GM12878 (cell line): ENCODE results near the gene SCAP. TPM values are rescaled to one million over a fixed set of nuclear protein-coding genes. Genes with fewer than 3 reads are reported as not detected.
A peak's percentile ranks its signal among the peaks of the same experiment; 100 is the strongest.

Source experiments
- ATF3 ChIP-seq: IDR thresholded peaks from 2 replicates; pipeline ENCODE4 v1.6.1; 2011; ENCODE audit warnings: low read depth, mild to moderate bottlenecking, low read length, moderate library complexity, borderline replicate concordance; ENCODE audit errors: extremely low read depth
- CBFB ChIP-seq: IDR thresholded peaks from 2 replicates; pipeline ENCODE4 v1.6.1; 2016; ENCODE audit warnings: antibody characterized with exemption, low read depth
- CTCF ChIP-seq, 3 experiments: IDR thresholded peaks in 2 of 3; conservative IDR thresholded peaks in 1 of 3; 2 replicates each; pipeline ENCODE4 v1.5.1; 2011; ENCODE audit warnings: low read depth in 3 of 3, low read length in 3 of 3, mild to moderate bottlenecking in 3 of 3, control low read depth in 2 of 3, moderate library complexity in 2 of 3, inconsistent platforms in 1 of 3, mixed read lengths in 1 of 3; ENCODE audit not compliant: control insufficient read depth in 2 of 3, insufficient read depth in 1 of 3; ENCODE audit errors: extremely low read depth in 1 of 3
- DPF2 ChIP-seq: fragments of 450-650 bp; IDR thresholded peaks from 2 replicates; pipeline ENCODE4 v1.6.1; 2017; ENCODE audit warnings: mild to moderate bottlenecking
- EGR1 ChIP-seq, 2 experiments: IDR thresholded peaks; 1 replicate in 1 of 2; 2 replicates in 1 of 2; pipeline ENCODE4 v1.6.1; 2011 to 2012; ENCODE audit warnings: low read depth in 2 of 2, low read length in 2 of 2, borderline replicate concordance in 1 of 2, mild to moderate bottlenecking in 1 of 2, moderate library complexity in 1 of 2
- KAT2A ChIP-seq: conservative IDR thresholded peaks from 2 replicates; pipeline ENCODE4 v1.6.1; 2011; ENCODE audit warnings: low read depth, low read length; ENCODE audit not compliant: control insufficient read depth
- MAX ChIP-seq: IDR thresholded peaks from 2 replicates; pipeline ENCODE4 v1.6.1; 2012; ENCODE audit warnings: low read depth, low read length, improper control_type of control experiment
- NBN ChIP-seq: fragments of 450-650 bp; IDR thresholded peaks from 2 replicates; pipeline ENCODE4 v1.6.1; 2016
- NR2C2 ChIP-seq: IDR thresholded peaks from 2 replicates; pipeline ENCODE4 v1.6.1; 2011; ENCODE audit warnings: borderline replicate concordance, low read depth; ENCODE audit not compliant: control insufficient read depth, insufficient read length
- NR2F1 ChIP-seq: fragments of 450-650 bp; conservative IDR thresholded peaks from 2 replicates; pipeline ENCODE4 v1.6.1; 2017; ENCODE audit warnings: mild to moderate bottlenecking
- POLR2A ChIP-seq: IDR thresholded peaks from 2 replicates; pipeline ENCODE4 v1.6.1; 2011; ENCODE audit warnings: low read depth, mild to moderate bottlenecking, low read length
- RAD51 ChIP-seq: fragments of 450-650 bp; IDR thresholded peaks from 2 replicates; pipeline ENCODE4 v1.6.1; 2016; ENCODE audit warnings: moderate library complexity, mild to moderate bottlenecking, inconsistent platforms
- SPI1 ChIP-seq: IDR thresholded peaks from 2 replicates; pipeline ENCODE4 v1.6.1; 2011; ENCODE audit warnings: low read depth, mild to moderate bottlenecking, low read length, moderate library complexity, borderline replicate concordance; ENCODE audit not compliant: insufficient read depth
- SREBF1 ChIP-seq: IDR thresholded peaks from 2 replicates; pipeline ENCODE4 v1.6.1; 2012; ENCODE audit warnings: mild to moderate bottlenecking, low read length
- STAT1 ChIP-seq: fragments of 450-650 bp; conservative IDR thresholded peaks from 2 replicates; pipeline ENCODE4 v1.6.1; 2014; ENCODE audit warnings: antibody characterized with exemption, mild to moderate bottlenecking
- TCF3 ChIP-seq: IDR thresholded peaks from 2 replicates; pipeline ENCODE4 v1.6.1; 2012; ENCODE audit warnings: low read depth, mild to moderate bottlenecking, low read length, borderline replicate concordance; ENCODE audit not compliant: insufficient read depth
- YY1 ChIP-seq: IDR thresholded peaks from 2 replicates; pipeline ENCODE4 v1.6.1; 2011; ENCODE audit warnings: low read depth, mild to moderate bottlenecking, low read length
- ZBTB11 ChIP-seq: fragments of 450-650 bp; formaldehyde crosslinking; IDR thresholded peaks from 2 replicates; pipeline ENCODE4 v1.5.0; 2022; ENCODE audit warnings: mild to moderate bottlenecking, missing genetic modification characterization
- ZBTB4 ChIP-seq: fragments of 450-650 bp; formaldehyde crosslinking; IDR thresholded peaks from 2 replicates; pipeline ENCODE4 v1.4.0; 2022; ENCODE audit warnings: mild to moderate bottlenecking, moderate library complexity
- ZNF384 ChIP-seq: IDR thresholded peaks from 2 replicates; pipeline ENCODE4 v1.6.1; 2012; ENCODE audit warnings: low read depth, mild to moderate bottlenecking, low read length, improper control_type of control experiment, borderline replicate concordance
- ZSCAN29 ChIP-seq: fragments of 450-650 bp; IDR thresholded peaks from 2 replicates; pipeline ENCODE4 v1.6.1; 2017; ENCODE audit warnings: mild to moderate bottlenecking, moderate library complexity
- polyA plus RNA-seq, 11 experiments: library from polyadenylated mRNA; depleted of rRNA in 4 of 11; unstranded in 6 of 11; stranded (reverse) in 5 of 11; fragments of >200 nt; fragmentation: Nextera tagmentation in 4 of 11; fragmentation: Illumina TruSeq in 1 of 11; extraction: Ambion mirVana in 4 of 11; extraction: Trizol in 1 of 11; gene quantifications; 1 replicate in 1 of 11; 2 replicates in 10 of 11; pipeline versions ENCODE4 v1.2.1 to v1.2.3, GENCODE V29; 2011 to 2016; ENCODE audit warnings: inconsistent platforms in 2 of 11, missing spikeins in 2 of 11, low read depth in 1 of 11
- total RNA-seq, 4 experiments: library from RNA; depleted of rRNA in 3 of 4; stranded (reverse); fragments of >200 nt in 3 of 4; fragmentation: Illumina TruSeq in 1 of 4; extraction: Trizol in 1 of 4; gene quantifications; 2 replicates each; pipeline versions ENCODE4 v1.2.1 to v1.2.3, GENCODE V29; 2013 to 2021

Gene SCAP
- total and polyA plus RNA-seq, 10 of the 15 experiments (the other 5 are each of a cell fraction or from before 2014, with no cell fraction given), result 1.5 to 64.1 (median 27.9) TPM

- peak; percentile 10; the same call in 1 of the 2 replicates for TF ChIP-seq SREBF1
- TF ChIP-seq EGR1 (IDR thresholded peaks at IDR 0.05; ENCODE audit: borderline replicate concordance in 1 of 2, low read depth in 2 of 2, low read length in 2 of 2), result peak in 1 of 2 experiments; percentile 59; a peak in 2 of 3 replicates
- TF ChIP-seq ZSCAN29, result no peak
- no peak for TF ChIP-seq ZBTB4 (CRISPR knock-in tag)
- peak; percentile 89 for TF ChIP-seq RAD51
- TF ChIP-seq STAT1, result no peak
- no peak for TF ChIP-seq ZNF384
- TF ChIP-seq NBN, result no peak; the same call in 1 of the 2 replicates
- TF ChIP-seq ATF3, result peak; percentile 78; the same call in 1 of the 2 replicates
- peak; percentile 76 for TF ChIP-seq YY1
- no peak for TF ChIP-seq CTCF (IDR thresholded peaks at IDR 0.05 in 2 of 3, conservative IDR thresholded peaks at IDR 0.05 in 1 of 3; ENCODE audit: control insufficient read depth in 2 of 3, extremely low read depth in 1 of 3, insufficient read depth in 1 of 3, low read depth in 3 of 3, low read length in 3 of 3)
- TF ChIP-seq ZBTB11 (CRISPR knock-in tag), result no peak
- 0 out of 2 replicates have a peak, but pooled peaks have one; percentile 52 for TF ChIP-seq NR2F1
- TF ChIP-seq CBFB, result peak; percentile 63; the same call in 1 of the 2 replicates
- peak; percentile 71; the same call in 1 of the 2 replicates for TF ChIP-seq DPF2
- peak; percentile 84 for TF ChIP-seq POLR2A
- no peak for TF ChIP-seq KAT2A
- peak; percentile 61 for TF ChIP-seq MAX
- TF ChIP-seq SPI1, result no peak
- TF ChIP-seq NR2C2, result no peak
- peak; percentile 88; the same call in 1 of the 2 replicates for TF ChIP-seq TCF3
These were observed 95.0 kb downstream of the SCAP start, which contains the start of gene PTPN23 (continued) for GRCh38 chr3:47380601-47381316.
